HS-5 (cell line): Measurements from ENCODE around the gene QSOX1.
A peak's percentile ranks its signal among the peaks of the same experiment; 100 is the strongest.
"Not testable (repeated sequence)": the region's sequence is repeated elsewhere in the genome, so short reads cannot be mapped to it uniquely, and the experiment has no call there.

ENCODE experiments used
- DNase-seq: peaks from one replicate; pipeline ENCODE4 v3.0.0-alpha.2; 2012; ENCODE audit warnings: low read depth

Gene QSOX1

DNA sequence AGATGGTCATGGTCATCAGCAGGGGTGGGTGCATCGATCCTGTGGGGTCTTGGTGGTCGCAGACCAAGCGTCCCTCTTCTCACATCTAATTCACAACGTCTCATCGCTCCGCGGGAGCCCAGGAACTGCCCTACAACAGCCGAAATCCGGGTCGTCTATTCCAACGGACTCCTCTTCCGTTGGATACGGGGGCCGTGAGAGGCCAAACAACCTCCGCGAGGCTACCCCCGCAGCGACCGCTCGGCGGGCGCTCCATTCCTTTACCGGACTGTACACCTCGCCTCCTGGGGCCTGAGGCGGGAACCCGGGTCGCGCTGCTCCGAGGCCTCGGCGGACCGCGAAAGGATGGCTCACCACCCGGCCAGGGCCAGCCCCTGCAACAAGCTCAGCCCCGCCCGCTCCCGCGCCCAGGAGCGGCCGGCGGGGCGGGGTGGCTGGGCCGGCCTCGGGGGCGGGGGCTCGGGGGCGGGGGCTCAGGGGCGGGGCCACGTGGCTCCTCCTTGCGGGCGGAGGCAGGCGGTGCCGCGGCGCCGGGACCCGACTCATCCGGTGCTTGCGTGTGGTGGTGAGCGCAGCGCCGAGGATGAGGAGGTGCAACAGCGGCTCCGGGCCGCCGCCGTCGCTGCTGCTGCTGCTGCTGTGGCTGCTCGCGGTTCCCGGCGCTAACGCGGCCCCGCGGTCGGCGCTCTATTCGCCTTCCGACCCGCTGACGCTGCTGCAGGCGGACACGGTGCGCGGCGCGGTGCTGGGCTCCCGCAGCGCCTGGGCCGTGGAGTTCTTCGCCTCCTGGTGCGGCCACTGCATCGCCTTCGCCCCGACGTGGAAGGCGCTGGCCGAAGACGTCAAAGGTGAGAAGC, at the start of gene QSOX1:
TSS of gene QSOX1 (plus strand) at position 545 of the 857 bp plus-strand sequence. CDS start at position 584, 39 bp downstream.
- peak; percentile 53 for DNase-seq

DNA sequence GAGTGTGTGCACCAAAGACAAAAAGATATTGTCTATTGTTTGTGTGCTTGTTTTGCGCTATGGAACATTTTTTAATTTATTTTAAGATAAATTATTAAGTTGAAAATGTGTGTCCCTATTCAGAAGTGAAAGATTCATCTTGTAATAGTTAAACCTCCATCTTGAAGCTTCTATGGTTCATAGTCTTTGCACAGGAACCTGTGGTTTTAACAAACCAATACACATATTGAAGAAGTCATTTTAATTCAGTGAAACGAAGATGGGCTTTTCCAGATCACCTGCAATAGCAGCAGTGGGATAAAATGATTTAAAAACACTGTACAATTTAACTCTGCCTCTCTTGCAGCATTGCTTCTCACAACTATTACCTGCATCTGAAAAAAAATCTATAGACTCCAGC, 42.6 kb upstream of the QSOX1 start:
- no peak for DNase-seq

DNA sequence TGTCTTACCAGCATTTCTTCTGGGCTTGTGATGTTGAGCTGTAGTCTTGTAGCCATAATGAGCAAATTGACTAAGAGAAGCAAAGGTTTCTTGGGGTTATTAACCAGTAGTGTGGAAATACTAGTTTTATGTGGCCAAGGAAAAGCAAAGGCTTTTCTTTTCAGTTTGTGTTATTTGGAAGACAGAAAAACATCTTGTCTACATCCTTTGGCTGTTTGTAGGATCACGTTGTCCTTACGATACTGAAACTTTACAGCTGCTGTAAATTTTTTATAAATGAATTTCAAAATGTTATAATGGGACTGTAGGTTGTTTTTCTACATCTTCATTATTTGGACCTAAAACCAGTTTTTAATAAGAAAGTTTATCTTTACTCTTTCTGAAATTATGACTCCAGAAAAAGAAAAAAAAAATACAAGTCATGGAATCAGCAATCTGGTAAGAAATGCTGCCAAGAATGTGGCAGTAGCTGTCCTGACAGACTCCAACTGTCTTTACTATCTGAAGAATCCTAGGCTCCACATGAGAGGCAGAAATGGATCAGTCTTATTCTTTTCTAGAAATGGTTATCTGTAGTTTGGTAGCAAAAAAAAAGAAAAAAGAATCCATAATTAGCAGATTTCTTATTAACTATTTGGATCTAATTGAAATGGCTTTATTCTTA, 41.6 kb upstream of the QSOX1 start:
- no peak for DNase-seq

DNA sequence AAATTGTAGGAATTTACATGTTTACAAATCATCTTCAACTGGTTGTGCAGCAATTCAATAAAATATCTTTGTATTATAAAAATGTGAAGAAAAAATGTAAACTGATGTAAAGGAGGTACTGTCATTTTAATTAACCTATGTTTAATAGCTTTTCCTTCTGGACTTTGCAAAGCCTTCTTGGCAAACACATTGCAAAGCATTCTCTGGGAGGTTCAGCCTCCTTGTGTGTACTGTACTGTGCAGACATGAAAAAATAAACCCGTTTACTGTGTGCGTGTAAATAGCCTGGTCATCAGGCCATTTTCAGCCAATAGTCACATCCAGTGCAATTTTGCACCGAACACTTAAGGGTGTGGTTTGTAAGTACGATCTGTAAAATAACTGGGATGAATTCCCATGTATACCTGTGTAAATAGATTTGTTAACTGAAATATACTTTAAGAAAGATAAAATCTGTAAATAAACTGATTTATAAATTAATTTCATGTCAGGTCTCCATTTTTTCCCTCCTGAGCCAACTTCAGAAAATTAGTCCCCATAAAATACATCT, 40.2 kb upstream of the QSOX1 start:
- no peak for DNase-seq

DNA sequence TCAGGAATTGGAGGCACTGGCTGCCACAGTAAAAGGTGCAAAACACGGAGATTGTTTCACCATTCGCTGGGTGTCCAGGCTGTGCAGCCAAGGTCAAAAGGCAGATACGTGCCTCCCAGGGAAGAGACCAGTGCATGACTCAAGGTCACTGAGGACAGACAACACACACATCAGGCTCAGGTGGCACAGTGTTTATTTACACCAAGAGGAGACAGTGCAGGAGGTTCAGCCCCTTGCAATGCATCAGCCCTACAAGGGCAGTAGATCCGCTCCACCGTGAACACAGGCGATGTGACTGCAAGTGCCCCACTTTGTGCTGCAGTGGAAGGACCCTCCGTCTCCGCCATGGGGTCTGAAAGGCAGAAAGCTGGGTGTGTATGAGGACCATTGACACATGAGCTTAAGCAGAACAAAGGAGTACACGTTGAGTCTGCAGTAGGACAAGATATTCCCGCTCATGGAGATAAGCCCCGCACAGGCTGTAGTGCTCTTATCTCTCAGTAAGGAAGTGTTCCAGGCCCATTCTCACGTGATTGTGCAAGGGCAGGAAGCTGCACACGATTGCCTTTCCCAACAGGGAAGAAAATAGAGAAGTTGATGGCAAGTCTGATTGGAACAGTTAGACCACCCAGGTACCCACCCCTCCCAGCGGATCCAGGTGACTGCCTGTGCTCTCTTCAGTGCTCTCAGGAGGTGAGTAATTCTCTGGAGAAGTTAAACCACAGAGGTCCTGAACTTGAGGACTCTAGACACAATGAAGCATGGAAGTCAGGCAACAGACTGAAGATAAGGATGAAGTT, 37.5 kb upstream of the QSOX1 start:
- peak; percentile 67 for DNase-seq

GRCh38 chr1:180117764-180118116, 36.9 kb upstream of the QSOX1 start:
- peak; percentile 83 for DNase-seq

DNA sequence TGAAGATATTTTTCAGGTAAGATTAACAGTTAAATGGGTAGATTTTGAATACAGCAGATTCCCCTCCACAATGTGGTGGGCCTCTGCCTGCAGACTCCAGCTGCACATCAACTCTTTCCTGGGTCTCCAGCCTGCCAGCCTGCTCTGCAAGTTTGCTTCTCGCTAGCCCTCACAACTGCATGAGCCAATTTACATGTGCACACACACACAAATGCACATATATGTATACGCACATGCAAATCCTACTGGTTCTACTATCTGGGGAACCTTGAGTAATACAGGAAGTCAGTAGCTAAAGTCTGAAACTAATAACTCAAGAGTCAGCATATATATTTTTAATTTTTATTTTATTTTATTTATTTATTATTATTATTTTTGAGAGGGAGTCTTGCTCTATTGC, 34.8 kb upstream of the QSOX1 start:
- DNase-seq, result no peak

DNA sequence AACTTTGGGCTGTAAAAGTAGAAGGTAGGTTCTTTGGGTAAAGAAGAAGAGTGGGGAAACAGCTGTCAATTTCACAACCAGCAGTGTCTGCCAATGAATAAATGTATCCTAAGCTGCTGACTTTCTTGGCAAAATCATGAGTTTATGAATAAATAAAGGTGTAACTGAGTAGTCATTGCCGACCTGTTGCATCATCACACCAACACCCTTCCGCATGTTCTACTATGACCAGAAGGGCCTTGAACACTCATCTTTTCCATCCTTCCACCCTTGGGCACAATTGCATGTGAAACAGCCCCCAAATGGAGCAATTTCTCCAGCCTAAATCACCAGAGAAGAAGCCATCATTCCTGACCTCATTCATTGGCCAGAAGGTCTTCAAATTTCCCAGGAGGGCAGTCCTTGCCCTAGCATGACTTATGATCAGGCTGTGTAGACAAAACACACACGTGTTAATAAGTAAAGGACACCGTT, 31.2 kb upstream of the QSOX1 start:
- no peak for DNase-seq

DNA sequence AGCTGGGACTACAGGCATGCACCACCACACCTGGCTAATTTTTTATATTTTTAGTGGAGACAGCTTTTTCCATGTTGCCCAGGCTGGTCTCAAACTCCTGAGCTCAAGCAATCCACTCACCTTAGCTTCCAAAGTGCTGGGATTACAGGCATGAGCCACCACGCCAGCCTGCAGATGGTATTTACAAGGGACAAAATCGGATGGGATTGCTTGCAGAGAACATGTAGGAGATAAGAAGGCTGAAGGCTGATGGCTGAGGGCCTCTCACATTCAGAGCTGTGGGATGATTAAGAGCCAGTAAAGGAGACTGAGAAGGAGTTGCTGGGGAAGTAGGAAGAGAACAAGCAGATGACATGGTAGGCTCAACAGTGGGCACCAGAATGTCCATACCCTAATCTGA, 24.0 kb upstream of the QSOX1 start:
- no peak for DNase-seq

GRCh38 chr1:180131510-180131909, 23.2 kb upstream of the QSOX1 start:
- peak; percentile 84 for DNase-seq

- DNase-seq, result no peak
Measured at GRCh38 chr1:180133193-180133592, 21.5 kb upstream of the QSOX1 start.

DNA sequence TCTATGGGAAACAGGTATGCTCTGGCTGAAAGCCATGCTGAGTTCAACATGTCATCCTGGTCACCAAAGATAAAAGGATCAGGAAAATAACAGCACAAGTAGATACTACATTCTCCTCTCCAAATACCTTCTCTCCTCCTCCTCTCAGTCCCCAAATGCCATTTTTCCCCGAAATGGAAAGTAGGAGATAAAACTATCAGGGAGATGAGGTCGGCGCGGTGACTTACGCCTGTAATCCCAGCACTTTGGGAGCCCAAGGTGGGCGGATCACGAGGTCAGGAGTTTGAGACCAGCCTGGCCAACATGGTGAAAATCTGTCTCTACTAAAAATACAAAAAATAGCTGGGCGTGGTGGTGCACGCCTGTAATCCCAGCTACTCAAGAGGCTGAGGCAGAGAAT, 21.0 kb upstream of the QSOX1 start:
- DNase-seq, result not testable (repeated sequence)

DNA sequence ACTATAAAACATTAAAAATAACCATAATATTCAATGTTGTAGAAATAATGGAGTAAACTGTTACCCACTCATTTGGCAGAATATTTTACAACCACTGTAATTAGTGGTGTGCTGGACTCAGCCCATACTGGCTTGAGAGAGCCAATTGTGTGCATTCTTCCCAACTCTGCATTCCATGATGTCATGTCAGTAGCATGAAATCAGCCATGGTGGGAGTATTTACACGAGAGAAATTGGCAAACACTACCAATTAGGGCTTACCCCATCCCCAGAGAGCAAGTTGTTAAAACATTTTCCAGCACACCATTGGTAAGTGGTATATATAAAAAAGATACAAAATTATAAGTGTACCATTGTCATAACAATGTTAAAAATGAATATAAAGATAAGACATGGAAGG, 19.1 kb upstream of the QSOX1 start:
- DNase-seq, result no peak

- DNase-seq, result no peak
Measured at GRCh38 chr1:180136331-180136967, 18.2 kb upstream of the QSOX1 start.

DNA sequence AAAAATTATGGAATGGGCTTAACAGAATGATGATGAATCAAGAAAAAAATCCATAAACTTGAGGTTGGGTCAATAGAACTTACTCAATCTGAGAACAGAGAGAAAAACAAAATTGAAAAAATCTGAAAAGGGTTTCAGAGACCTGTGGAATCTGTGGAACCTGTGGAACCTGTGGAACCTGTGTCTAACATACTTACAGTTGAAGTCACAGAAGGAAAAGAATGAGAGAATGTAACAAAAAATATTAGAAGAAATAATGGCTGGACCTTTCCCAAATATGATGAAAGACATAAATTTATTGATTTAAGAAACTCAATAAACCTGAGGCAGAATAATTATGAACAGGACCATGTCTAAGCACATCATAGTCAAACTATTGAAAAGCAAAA, 17.7 kb upstream of the QSOX1 start:
- no peak for DNase-seq

GRCh38 chr1:180137776-180138175, 16.9 kb upstream of the QSOX1 start:
- no peak for DNase-seq

GRCh38 chr1:180141381-180141934, 13.2 kb upstream of the QSOX1 start:
- no peak for DNase-seq

DNA sequence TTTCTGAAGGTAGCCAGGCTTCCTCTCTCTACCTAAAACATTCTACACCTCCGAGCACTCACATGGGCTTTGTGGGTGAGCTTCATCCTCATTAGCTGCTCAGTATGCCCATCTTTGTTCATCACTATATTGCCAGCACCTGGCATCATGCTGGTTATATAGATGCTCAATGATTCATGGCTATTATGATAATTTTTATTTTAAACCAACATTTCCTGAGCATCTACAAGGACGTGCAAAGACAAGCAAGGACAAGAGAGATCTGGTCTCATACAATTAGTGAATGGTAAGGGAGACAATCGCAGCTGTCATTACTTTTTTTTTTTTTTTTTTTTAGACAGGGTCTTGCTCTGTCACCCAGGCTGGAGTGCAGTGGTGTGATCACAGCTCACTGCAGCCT, 11.3 kb upstream of the QSOX1 start:
- no peak for DNase-seq

- DNase-seq, result no peak
Measured at GRCh38 chr1:180144659-180145357, 9.9 kb upstream of the QSOX1 start.

- no peak for DNase-seq
Measured at GRCh38 chr1:180145446-180145845, 9.2 kb upstream of the QSOX1 start.

DNA sequence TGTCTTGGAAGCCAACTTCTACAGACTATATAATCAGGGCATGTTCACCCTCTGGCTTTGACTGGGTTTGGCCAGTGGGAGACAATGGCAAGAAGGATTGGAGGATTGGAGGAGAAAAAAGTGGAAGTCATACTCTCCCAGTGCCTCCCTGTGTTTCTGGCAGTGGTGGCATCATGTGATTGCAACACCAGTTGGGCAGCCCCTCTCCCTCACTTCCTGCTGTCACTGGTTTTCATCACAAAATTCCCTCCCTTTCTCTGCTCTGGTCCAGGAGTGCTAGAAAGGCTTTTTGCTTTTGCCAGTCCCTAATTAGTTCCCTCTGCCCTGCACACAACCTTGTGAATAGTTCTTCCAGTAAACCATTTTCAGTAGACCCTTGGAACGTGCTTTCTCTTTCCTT, 3.7 kb upstream of the QSOX1 start:
- DNase-seq, result no peak
